Panc1 (cell line): Measurements from ENCODE around the gene BACE2.
"Not testable (repeated sequence)": the region's sequence is repeated elsewhere in the genome, so short reads cannot be mapped to it uniquely, and the experiment has no call there.

Source experiments
- POLR2AphosphoS5 ChIP-seq: IDR thresholded peaks from 2 replicates; pipeline ENCODE4 v1.6.1; 2012; ENCODE audit warnings: mild to moderate bottlenecking, low read depth, low read length, moderate library complexity
- REST ChIP-seq, 2 experiments: IDR thresholded peaks; 2 replicates each; pipeline ENCODE4 v1.6.1; 2011 to 2012; ENCODE audit warnings: low read depth in 2 of 2, control low read depth in 1 of 2, low read length in 1 of 2, mild to moderate bottlenecking in 1 of 2, moderate library complexity in 1 of 2; ENCODE audit not compliant: insufficient read depth in 1 of 2
- SIN3A ChIP-seq: IDR thresholded peaks from 2 replicates; pipeline ENCODE4 v1.6.1; 2012; ENCODE audit warnings: low read depth, mild to moderate bottlenecking, low read length, moderate library complexity, borderline replicate concordance; ENCODE audit not compliant: insufficient read depth
- TF ChIP-seq, protein P1 (sequence below): fragments of 450-650 bp; IDR thresholded peaks from 2 replicates; pipeline ENCODE4 v1.5.1; 2017; ENCODE audit warnings: mild to moderate bottlenecking

GRCh38 chr21:41256231-41256630 lies 88.3 kb downstream of the BACE2 start:
- TF ChIP-seq, protein P1, sequence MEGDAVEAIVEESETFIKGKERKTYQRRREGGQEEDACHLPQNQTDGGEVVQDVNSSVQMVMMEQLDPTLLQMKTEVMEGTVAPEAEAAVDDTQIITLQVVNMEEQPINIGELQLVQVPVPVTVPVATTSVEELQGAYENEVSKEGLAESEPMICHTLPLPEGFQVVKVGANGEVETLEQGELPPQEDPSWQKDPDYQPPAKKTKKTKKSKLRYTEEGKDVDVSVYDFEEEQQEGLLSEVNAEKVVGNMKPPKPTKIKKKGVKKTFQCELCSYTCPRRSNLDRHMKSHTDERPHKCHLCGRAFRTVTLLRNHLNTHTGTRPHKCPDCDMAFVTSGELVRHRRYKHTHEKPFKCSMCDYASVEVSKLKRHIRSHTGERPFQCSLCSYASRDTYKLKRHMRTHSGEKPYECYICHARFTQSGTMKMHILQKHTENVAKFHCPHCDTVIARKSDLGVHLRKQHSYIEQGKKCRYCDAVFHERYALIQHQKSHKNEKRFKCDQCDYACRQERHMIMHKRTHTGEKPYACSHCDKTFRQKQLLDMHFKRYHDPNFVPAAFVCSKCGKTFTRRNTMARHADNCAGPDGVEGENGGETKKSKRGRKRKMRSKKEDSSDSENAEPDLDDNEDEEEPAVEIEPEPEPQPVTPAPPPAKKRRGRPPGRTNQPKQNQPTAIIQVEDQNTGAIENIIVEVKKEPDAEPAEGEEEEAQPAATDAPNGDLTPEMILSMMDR, result not testable (repeated sequence)
- not testable (repeated sequence) for TF ChIP-seq REST (IDR thresholded peaks at IDR 0.05; ENCODE audit: insufficient read depth in 1 of 2, low read depth in 2 of 2, low read length in 1 of 2); POLR2AphosphoS5; SIN3A
